Activated B cell treated with CpG ODN at 0.5 μM for 24 hours (primary cell): Measurements from ENCODE around the gene FAU. TPM values are rescaled to one million over a fixed set of nuclear protein-coding genes. Genes with fewer than 3 reads are reported as not detected.

Experiments
- ATAC-seq: fragments of 200-7000 bp; cut with Tn5 transposase; one replicate; pipeline ENCODE4 v1.10.0; 2021; ENCODE audit warnings: low read depth, mild to moderate bottlenecking, moderate library complexity
- CTCF ChIA-PET: fragments of 350-600 bp; sonication (Branson Sonifier 250); formaldehyde crosslinking; loops from one replicate; lab custom pipeline; 2021; ENCODE audit warnings: antibody characterized with exemption; lab: Charles Lee
- POLR2A ChIA-PET: fragments of 350-600 bp; sonication (Branson Sonifier 250); formaldehyde crosslinking; loops from one replicate; lab custom pipeline; 2021; ENCODE audit warnings: antibody characterized with exemption; lab: Charles Lee
- DNase-seq: peaks from one replicate; pipeline ENCODE4 v3.0.0; 2022
- H3K27ac Mint-ChIP-seq: one replicate; pipeline ENCODE4 v1.8.0; 2020; ENCODE audit warnings: mixed read lengths
- H3K27me3 Mint-ChIP-seq: one replicate; pipeline ENCODE4 v1.8.0; 2021; ENCODE audit warnings: mixed read lengths
- H3K36me3 Mint-ChIP-seq: one replicate; pipeline ENCODE4 v1.8.0; 2021; ENCODE audit warnings: low read depth, mixed read lengths
- H3K4me1 Mint-ChIP-seq: one replicate; pipeline ENCODE4 v1.8.0; 2021; ENCODE audit warnings: mixed read lengths
- H3K4me3 Mint-ChIP-seq: one replicate; pipeline ENCODE4 v1.8.0; 2020; ENCODE audit warnings: mild to moderate bottlenecking, mixed read lengths
- H3K9me3 Mint-ChIP-seq: one replicate; pipeline ENCODE4 v1.8.0; 2020; ENCODE audit warnings: mixed read lengths
- intact Hi-C: fragments of 100-400 bp; cut with micrococcal nuclease; formaldehyde crosslinking; loops from one replicate; pipeline ENCODE4 v1.15.1; 2024
- total RNA-seq: library from RNA; stranded (reverse); gene quantifications from 2 replicates; pipeline ENCODE4 v1.2.3, GENCODE V29; 2022
- TF ChIP-seq, protein P1 (sequence below): fragments of 200-600 bp; IDR thresholded peaks from one replicate; pipeline ENCODE4 v1.8.0; 2022; ENCODE audit warnings: antibody characterized with exemption, mild to moderate bottlenecking

Gene FAU
- total RNA-seq, 1 donor from 2014 or later: 1,416 TPM

DNA sequence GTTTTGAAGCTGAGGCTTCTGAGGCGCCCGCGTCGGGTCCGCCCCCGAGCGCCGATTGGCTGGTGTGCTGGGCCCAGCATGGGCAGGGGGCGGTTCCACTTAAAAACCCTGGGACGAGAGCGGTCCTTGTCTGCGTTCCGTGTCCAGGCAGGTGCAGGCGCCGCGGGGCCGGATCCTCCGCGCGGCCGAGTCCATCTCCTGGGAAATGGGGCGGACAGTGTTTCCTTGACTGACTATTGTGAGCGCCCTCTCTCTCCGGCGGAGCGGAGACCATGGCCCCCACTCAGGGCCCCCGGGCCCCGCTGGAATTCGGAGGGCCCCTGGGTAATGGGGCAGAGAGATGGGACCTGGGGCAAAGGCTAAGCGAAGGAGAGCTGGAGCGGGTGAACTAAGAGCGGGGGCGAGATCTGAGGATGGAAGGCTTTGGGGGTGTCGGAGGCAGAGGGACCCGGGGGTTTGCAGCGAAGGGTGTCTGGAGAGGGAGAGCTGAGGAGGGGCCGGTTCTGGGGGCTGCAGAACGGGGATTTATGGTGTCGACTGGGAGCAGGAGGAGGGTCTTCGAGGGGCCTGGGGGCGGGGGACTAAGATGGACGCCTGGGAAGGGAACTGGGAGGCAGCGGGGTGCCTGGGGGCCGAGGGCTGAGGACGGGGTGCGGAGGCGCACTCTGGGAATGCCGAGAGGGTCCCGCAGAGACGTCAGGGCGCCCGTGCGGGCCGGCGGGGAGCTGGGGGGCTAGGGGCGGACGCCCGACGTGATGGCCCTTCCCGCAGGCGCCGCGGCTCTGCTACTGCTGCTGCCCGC is 10.0 kb downstream of the FAU start, which contains the start of gene TM7SF2:
TSS of gene TM7SF2 (plus strand) at position 129 of the 802 bp plus-strand sequence. CDS start at position 273, 144 bp downstream.
- ATAC-seq (peak; percentile 78), DNase-seq (peak; percentile 90)
- POLR2A ChIA-PET: interaction anchor here (0.6 to 15.3 kb wide), 26 partner anchors 10 to 747 kb away, joined by 3 to 546 read pairs (median 4); partner anchors contain the start of genes ARL2, CAPN1, CDC42EP2 and CFL1
- H3K4me1 Mint-ChIP-seq: peaks cover 50% of the 10 kb centered on the region
- H3K36me3 Mint-ChIP-seq: peaks cover 29% of the 10 kb centered on the region
- peak within 1 kb of the TSS; percentile 89 for H3K4me3 Mint-ChIP-seq
- peak within 1 kb of the TSS; percentile 77 for H3K27ac Mint-ChIP-seq
- TF ChIP-seq, protein P1, sequence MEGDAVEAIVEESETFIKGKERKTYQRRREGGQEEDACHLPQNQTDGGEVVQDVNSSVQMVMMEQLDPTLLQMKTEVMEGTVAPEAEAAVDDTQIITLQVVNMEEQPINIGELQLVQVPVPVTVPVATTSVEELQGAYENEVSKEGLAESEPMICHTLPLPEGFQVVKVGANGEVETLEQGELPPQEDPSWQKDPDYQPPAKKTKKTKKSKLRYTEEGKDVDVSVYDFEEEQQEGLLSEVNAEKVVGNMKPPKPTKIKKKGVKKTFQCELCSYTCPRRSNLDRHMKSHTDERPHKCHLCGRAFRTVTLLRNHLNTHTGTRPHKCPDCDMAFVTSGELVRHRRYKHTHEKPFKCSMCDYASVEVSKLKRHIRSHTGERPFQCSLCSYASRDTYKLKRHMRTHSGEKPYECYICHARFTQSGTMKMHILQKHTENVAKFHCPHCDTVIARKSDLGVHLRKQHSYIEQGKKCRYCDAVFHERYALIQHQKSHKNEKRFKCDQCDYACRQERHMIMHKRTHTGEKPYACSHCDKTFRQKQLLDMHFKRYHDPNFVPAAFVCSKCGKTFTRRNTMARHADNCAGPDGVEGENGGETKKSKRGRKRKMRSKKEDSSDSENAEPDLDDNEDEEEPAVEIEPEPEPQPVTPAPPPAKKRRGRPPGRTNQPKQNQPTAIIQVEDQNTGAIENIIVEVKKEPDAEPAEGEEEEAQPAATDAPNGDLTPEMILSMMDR: no peak
- CTCF ChIA-PET: interaction anchor here (0.7 to 4.2 kb wide), 14 partner anchors 9 to 749 kb away, joined by 3 to 48 read pairs (median 6); partner anchors contain the start of genes ARL2, CAPN1, CDC42EP2 and FAU
- no peaks in the 10 kb centered on the region for H3K9me3 Mint-ChIP-seq
- intact Hi-C loops: loop anchor here (2.0 to 5.0 kb wide), 2 partner anchors 149 to 400 kb away; partner anchors contain the start of gene POLA2
- H3K27me3 Mint-ChIP-seq: no peaks in the 10 kb centered on the region

DNA sequence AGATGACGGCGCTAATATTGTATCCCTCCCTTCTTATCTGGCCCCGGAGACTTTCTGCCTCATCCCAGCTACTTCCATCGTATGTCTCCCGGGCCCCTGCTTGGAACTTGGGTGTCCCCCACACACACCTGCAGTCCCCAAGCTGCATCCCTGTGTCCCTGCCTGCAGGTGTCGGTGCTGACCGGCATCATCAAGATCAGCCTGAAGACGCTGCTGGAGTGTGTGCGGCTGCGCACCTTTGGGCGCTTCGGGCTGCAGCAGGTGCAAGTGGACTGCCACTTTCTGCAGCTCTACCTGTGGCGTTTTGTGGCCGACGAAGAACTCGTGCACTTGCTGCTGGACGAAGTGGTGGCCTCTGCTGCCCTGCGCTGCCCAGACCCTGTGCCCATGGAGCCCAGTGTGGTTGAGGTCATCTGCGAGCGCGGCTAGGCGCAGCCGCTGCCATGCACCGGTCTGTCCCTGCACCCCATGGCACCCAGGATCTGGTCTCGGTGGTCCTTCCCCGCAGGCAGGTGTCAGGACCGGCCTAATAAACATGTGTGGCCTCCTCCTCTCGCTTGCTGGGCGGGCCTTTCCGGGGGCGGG is 10.7 kb downstream of the FAU start:
- Mint-ChIP-seq H3K36me3 (peaks cover 35% of the 10 kb centered on the region), H3K4me3 (peak overlapping the region; percentile 89), H3K9me3 (no peaks in the 10 kb centered on the region), H3K27me3 (no peaks in the 10 kb centered on the region), H3K4me1 (peaks cover 43% of the 10 kb centered on the region), H3K27ac (peak overlapping the region; percentile 77)
- POLR2A ChIA-PET: interaction anchor here (0.6 to 15.3 kb wide), 29 partner anchors 9 to 747 kb away, joined by 3 to 546 read pairs (median 4); partner anchors contain the start of genes ARL2, CAPN1, CDC42EP2 and CFL1
- ATAC-seq (no peak), DNase-seq (no peak)
- CTCF ChIA-PET: interaction anchor here (0.7 to 4.2 kb wide), 20 partner anchors 10 to 750 kb away, joined by 3 to 48 read pairs (median 6); partner anchors contain the start of genes ARL2, CAPN1, CDC42EP2 and FAU
- TF ChIP-seq, protein P1: no peak
- intact Hi-C loops: loop anchor here (2.0 to 5.0 kb wide), 2 partner anchors 150 to 401 kb away; partner anchors contain the start of gene POLA2

DNA sequence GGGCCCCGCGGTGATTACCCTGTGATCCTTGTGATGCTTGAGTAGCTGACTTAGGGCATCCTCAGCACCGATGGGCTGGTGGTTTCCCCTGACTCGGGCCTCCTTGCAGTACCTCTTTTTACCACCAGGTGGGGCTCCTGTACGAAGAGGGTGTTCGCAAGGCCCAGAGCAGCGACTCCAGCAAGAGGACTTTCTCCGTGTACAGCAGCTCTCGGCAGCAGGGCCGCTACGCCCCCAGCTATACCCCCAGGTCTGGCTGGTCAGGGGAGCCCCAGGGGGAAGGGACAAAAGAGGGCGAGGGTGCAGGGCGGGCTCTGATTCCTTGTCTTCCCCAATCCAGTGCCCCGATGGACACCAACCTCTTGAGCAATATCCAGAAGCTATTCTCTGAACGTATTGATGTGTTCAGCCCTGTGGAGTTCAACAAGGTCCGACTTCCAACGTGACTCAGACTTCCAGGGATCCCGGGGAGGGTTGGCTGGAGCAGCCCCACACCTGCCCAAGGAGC is 11.5 kb downstream of the FAU start:
- DNase-seq (peak; percentile 96), ATAC-seq (peak; percentile 60)
- Mint-ChIP-seq H3K4me3 (peak overlapping the region; percentile 32), H3K9me3 (no peaks in the 10 kb centered on the region), H3K4me1 (peaks cover 37% of the 10 kb centered on the region), H3K27ac (peak overlapping the region; percentile 53), H3K27me3 (no peaks in the 10 kb centered on the region), H3K36me3 (peaks cover 37% of the 10 kb centered on the region)
- POLR2A ChIA-PET: interaction anchor here (1.0 to 15.3 kb wide), 14 partner anchors 8 to 460 kb away, joined by 3 to 546 read pairs (median 6); partner anchors contain the start of genes ARL2, CAPN1, CDC42EP2 and FAU
- TF ChIP-seq, protein P1: peak; percentile 52
- CTCF ChIA-PET: interaction anchor here (0.6 to 4.2 kb wide), 25 partner anchors 9 to 401 kb away, joined by 3 to 48 read pairs (median 4); partner anchors contain the start of genes ARL2, CAPN1, CDC42EP2 and FAU
- intact Hi-C loops: loop anchor here (1.0 to 5.0 kb wide), 8 partner anchors 8 to 402 kb away; partner anchors contain the start of genes CAPN1, CDCA5, FAU and MRPL49

DNA sequence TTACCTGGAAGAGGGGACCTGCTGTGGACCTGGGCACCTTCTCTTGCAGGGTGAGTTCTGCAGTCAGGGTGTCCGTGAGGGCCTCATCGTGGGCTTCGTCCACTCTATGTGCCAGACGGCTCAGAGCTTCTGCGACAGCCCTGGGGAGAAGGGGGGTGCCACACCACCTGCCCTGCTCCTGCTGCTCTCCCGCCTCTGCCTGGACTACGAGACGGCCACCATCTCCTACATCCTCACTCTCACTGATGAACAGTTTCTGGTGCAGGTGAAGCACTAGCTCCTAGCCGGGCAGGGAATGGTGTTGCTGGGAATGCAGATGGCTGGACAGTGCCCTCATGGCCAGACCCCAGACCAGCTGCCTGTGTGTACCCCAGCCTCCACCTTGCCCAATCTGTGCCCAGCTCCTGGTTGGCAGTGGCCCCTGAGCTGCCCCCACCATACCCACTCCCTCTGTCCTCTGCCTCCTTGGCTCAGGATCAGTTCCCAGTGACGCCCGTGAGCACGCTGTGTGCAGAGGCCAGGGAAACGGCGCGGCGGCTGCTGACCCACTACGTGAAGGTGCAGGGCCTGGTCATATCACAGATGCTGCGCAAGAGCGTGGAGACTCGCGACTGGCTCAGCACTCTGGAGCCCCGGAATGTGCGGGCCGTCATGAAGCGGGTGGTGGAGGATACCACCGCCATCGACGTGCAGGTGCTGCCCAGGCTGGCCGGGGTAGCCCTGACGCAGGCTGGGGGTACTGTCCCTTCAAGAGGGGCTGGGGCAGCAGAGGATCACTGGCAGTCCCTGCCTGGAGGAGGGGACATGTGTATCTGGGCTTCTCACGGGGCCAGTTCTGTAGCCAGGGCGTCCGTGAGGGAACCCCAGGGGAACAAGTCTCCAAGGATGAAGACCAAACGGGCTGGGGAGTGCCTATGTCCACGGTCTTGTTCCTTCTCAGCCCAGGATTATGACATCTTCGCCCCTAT is 12.4 kb downstream of the FAU start:
- peak overlapping the region; percentile 53 for H3K27ac Mint-ChIP-seq
- H3K4me3 Mint-ChIP-seq: no peak overlapping the region
- POLR2A ChIA-PET: interaction anchor here (1.0 to 15.3 kb wide), 12 partner anchors 7 to 261 kb away, joined by 3 to 546 read pairs (median 6); partner anchors contain the start of genes CAPN1, CDC42EP2, FAU and MRPL49
- H3K9me3 Mint-ChIP-seq: no peaks in the 10 kb centered on the region
- ATAC-seq (no peak), DNase-seq (no peak)
- TF ChIP-seq, protein P1: no peak
- H3K4me1 Mint-ChIP-seq: peaks cover 36% of the 10 kb centered on the region
- intact Hi-C loops: loop anchor here (1.0 to 5.0 kb wide), 8 partner anchors 9 to 403 kb away; partner anchors contain the start of genes CAPN1, CDCA5, FAU and MRPL49
- peaks cover 41% of the 10 kb centered on the region for H3K36me3 Mint-ChIP-seq
- CTCF ChIA-PET: interaction anchor here (0.5 to 4.2 kb wide), 21 partner anchors 8 to 262 kb away, joined by 3 to 48 read pairs (median 7); partner anchors contain the start of genes ARL2, CAPN1, CDC42EP2 and FAU
- no peaks in the 10 kb centered on the region for H3K27me3 Mint-ChIP-seq
